ENCODE data around the gene LTA4H. TPM values are rescaled to one million over a fixed set of nuclear protein-coding genes. Genes with fewer than 3 reads are reported as not detected.

Gene LTA4H
- total RNA-seq, 3 donors from 2014 or later (not counting 1 experiment from before 2014, with no cell fraction given), result 43.1 to 51.9 (median 48.3) TPM

- peaks cover 7% of the 10 kb centered on the region for H3K36me3 Mint-ChIP-seq
- peaks cover 7% of the 10 kb centered on the region in 2 donors for H3K4me1 Mint-ChIP-seq
- H3K4me3 Mint-ChIP-seq, result no peak overlapping the region
- Histone ChIP-seq H3K27me3 (ENCODE audit: control insufficient read depth, insufficient read depth, low read length) (no peaks in the 10 kb centered on the region), H3K9me3 (ENCODE audit: control insufficient read depth, insufficient read depth, low read length) (no peaks in the 10 kb centered on the region), H3K4me1 (ENCODE audit: control insufficient read depth, insufficient read depth, low read length) (no peaks in the 10 kb centered on the region), H3K4me3 (ENCODE audit: low read length) (no peak overlapping the region), H3K36me3 (ENCODE audit: control insufficient read depth, insufficient read depth, low read length) (peaks cover 22% of the 10 kb centered on the region), H3K27ac (ENCODE audit: low read length) (no peak overlapping the region)
- H3K9me3 Mint-ChIP-seq, result no peaks in the 10 kb centered on the region
- no peak overlapping the region for H3K27ac Mint-ChIP-seq
- WGBS (ENCODE audit: insufficient coverage), result 83% methylated on average over 5 of the region's 5 CpGs
- no peaks in the 10 kb centered on the region for H3K27me3 Mint-ChIP-seq (ENCODE audit: low read depth in 2 of 2)
- DNase-seq (no peak), ATAC-seq (no peak)
- TF ChIP-seq CTCF (IDR thresholded peaks at IDR 0.05), result no peak
- intact Hi-C loops (cut with micrococcal nuclease), result no loop called here
These were observed 35.9 kb downstream of the LTA4H start for GRCh38 chr12:95999484-95999883.

- Mint-ChIP-seq H3K27me3 (ENCODE audit: low read depth in 2 of 2) (no peaks in the 10 kb centered on the region), H3K4me3 (no peak overlapping the region), H3K36me3 (peaks cover 7% of the 10 kb centered on the region), H3K9me3 (no peaks in the 10 kb centered on the region), H3K4me1 (peaks cover 7% of the 10 kb centered on the region in 2 donors), H3K27ac (no peak overlapping the region)
- peak; percentile 60 for TF ChIP-seq CTCF (IDR thresholded peaks at IDR 0.05)
- peak; percentile 92 to 98 (median 95) for ATAC-seq
- no peaks in the 10 kb centered on the region for H3K4me1 ChIP-seq (ENCODE audit: control insufficient read depth, insufficient read depth, low read length)
- 45% methylated on average over 7 of the region's 7 CpGs for WGBS (ENCODE audit: insufficient coverage)
- H3K9me3 ChIP-seq (ENCODE audit: control insufficient read depth, insufficient read depth, low read length), result no peaks in the 10 kb centered on the region
- peak overlapping the region; percentile 27 for H3K27ac ChIP-seq (ENCODE audit: low read length)
- intact Hi-C loops (cut with micrococcal nuclease), result loop anchor here (1.0 kb wide), 1 partner anchor 80 kb away; no protein-coding TSS in a partner anchor
- peaks cover 15% of the 10 kb centered on the region for H3K36me3 ChIP-seq (ENCODE audit: control insufficient read depth, insufficient read depth, low read length)
- H3K4me3 ChIP-seq (ENCODE audit: low read length), result no peak overlapping the region
- peak in 1 of 2 donors; percentile 79 for DNase-seq
- H3K27me3 ChIP-seq (ENCODE audit: control insufficient read depth, insufficient read depth, low read length), result no peaks in the 10 kb centered on the region
These were observed 36.6 kb downstream of the LTA4H start for GRCh38 chr12:95998611-95999286.

GRCh38 chr12:95997911-95998510 lies 37.4 kb downstream of the LTA4H start:
- intact Hi-C loops (cut with micrococcal nuclease), result loop anchor here (1.0 kb wide), 1 partner anchor 80 kb away; no protein-coding TSS in a partner anchor
- Mint-ChIP-seq H3K27ac (no peak overlapping the region), H3K27me3 (ENCODE audit: low read depth in 2 of 2) (no peaks in the 10 kb centered on the region), H3K36me3 (peaks cover 7% of the 10 kb centered on the region), H3K4me3 (no peak overlapping the region), H3K4me1 (peaks cover 7% of the 10 kb centered on the region in 2 donors), H3K9me3 (no peaks in the 10 kb centered on the region)
- 80% methylated on average over 3 of the region's 5 CpGs for WGBS (ENCODE audit: insufficient coverage)
- Histone ChIP-seq H3K36me3 (ENCODE audit: control insufficient read depth, insufficient read depth, low read length) (peaks cover 10% of the 10 kb centered on the region), H3K27me3 (ENCODE audit: control insufficient read depth, insufficient read depth, low read length) (no peaks in the 10 kb centered on the region), H3K4me1 (ENCODE audit: control insufficient read depth, insufficient read depth, low read length) (no peaks in the 10 kb centered on the region), H3K27ac (ENCODE audit: low read length) (no peak overlapping the region), H3K9me3 (ENCODE audit: control insufficient read depth, insufficient read depth, low read length) (no peaks in the 10 kb centered on the region), H3K4me3 (ENCODE audit: low read length) (no peak overlapping the region)
- ATAC-seq (no peak), DNase-seq (no peak)
- TF ChIP-seq CTCF (IDR thresholded peaks at IDR 0.05), result no peak
